Posterior cingulate gyrus (tissue), 11 donors: ENCODE data around the gene PICALM.
A peak's percentile ranks its signal among the peaks of the same experiment; 100 is the strongest.
"Not testable (repeated sequence)": the region's sequence is repeated elsewhere in the genome, so short reads cannot be mapped to it uniquely, and the experiment has no call there.

Experiments used
- DNase-seq, 10 donors: peaks; one replicate each; pipeline versions ENCODE4 v3.0.0 to v3.0.0-alpha.2; 2020 to 2021; ENCODE audit warnings: mixed read lengths in 3 of 10
- intact Hi-C: fragments of 100-400 bp; cut with DNase I; formaldehyde crosslinking; loops from one replicate; pipeline ENCODE4 v1.15.1; 2023

Gene PICALM

DNA sequence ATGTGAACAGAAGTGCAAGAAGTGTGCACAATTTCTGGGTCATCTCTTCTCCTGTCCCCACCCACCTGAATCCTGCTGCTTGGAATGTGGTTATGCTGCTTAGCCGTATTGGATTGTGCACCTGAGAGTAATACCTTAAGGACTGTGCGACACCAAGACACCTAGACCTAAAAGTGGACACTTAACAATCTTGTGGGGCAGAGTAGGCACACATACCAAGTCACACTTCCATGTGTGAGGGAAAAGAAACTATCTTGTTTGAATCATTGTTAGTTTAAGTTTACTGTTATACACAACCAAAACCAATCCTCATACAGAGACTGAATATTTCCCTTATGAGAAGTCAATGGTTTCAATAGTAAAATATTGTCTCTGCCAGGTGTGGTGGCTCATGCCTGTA is 120.0 kb downstream of the PICALM start:
- no peak for DNase-seq
- intact Hi-C loops, result loop anchor here (5.0 to 10.0 kb wide), 3 partner anchors 92 to 118 kb away; partner anchors contain the start of genes CCDC83 and PICALM

GRCh38 chr11:85947431-85948272 is 121.2 kb downstream of the PICALM start:
- intact Hi-C loops, result loop anchor here (5.0 to 10.0 kb wide), 3 partner anchors 90 to 120 kb away; partner anchors contain the start of genes CCDC83 and PICALM
- no peak for DNase-seq

DNA sequence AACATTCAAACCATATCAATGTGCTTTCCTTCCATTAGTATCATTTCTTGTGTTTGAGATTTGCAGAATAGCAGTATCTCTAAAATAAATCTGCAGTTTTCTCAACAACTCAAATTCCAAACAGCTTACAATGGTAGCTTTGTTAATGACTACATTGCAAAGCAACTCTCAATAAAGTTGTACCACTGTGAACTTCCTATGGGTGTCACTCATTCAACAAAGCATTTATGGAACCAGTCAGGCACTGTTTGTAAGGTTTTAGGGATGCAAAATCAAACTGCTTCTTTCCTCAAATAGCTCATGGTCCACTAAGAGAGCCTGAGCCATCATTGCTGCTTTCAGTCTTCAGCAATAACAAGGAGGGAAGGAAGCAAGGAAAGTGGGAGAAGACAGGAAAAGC is 122.7 kb downstream of the PICALM start:
- intact Hi-C loops, result loop anchor here (5.0 to 10.0 kb wide), 3 partner anchors 89 to 121 kb away; partner anchors contain the start of genes CCDC83 and PICALM
- DNase-seq, result no peak

DNA sequence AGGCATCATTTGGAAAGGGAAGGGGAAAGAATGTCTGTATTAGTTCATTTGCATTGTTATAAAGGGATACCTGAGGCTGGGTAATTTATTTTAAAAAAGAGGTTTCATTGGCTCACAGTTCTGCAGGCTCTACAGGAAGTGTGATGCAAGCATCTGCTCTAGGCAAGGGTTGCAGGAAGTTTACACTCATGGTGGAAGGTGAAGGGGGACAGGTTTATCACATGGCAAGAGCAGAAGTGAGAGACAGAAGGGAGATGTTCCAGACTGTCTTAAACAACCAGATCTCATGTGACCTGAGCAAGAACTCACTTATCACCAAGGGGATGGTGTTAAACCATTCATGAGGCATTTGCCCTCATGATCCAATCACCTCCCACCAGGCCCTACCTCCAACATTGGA is 123.1 kb downstream of the PICALM start:
- intact Hi-C loops, result loop anchor here (5.0 to 10.0 kb wide), 3 partner anchors 88 to 122 kb away; partner anchors contain the start of genes CCDC83 and PICALM
- DNase-seq, result no peak

DNA sequence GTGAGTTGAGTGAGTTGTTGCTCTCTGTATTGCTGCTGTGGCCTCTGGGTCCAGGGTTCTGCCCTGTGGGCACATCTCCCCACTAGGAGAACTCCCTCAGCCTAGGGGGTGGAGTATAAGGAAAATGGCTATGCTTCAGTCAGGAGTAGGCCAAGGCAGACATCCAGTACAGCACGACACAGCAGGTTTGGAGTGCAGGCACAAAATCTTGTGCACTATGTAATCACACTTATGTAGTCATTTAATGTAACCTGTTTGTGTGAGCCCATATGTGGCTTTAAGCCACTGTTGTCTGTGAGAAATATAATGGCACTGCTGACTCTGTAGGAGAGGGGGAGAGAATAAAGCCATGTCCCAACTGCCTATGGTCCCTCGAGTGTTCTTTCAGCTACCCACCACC is 123.6 kb downstream of the PICALM start:
- DNase-seq, result peak in 1 of 10 donors; percentile 22
- intact Hi-C loops, result loop anchor here (5.0 to 10.0 kb wide), 3 partner anchors 88 to 122 kb away; partner anchors contain the start of genes CCDC83 and PICALM

GRCh38 chr11:85941380-85941973 is 127.4 kb downstream of the PICALM start:
- intact Hi-C loops, result loop anchor here (1.0 to 10.0 kb wide), 3 partner anchors 103 to 351 kb away; no protein-coding TSS in a partner anchor
- peak in 8 of 10 donors; percentile 27 to 94 (median 59) for DNase-seq

DNA sequence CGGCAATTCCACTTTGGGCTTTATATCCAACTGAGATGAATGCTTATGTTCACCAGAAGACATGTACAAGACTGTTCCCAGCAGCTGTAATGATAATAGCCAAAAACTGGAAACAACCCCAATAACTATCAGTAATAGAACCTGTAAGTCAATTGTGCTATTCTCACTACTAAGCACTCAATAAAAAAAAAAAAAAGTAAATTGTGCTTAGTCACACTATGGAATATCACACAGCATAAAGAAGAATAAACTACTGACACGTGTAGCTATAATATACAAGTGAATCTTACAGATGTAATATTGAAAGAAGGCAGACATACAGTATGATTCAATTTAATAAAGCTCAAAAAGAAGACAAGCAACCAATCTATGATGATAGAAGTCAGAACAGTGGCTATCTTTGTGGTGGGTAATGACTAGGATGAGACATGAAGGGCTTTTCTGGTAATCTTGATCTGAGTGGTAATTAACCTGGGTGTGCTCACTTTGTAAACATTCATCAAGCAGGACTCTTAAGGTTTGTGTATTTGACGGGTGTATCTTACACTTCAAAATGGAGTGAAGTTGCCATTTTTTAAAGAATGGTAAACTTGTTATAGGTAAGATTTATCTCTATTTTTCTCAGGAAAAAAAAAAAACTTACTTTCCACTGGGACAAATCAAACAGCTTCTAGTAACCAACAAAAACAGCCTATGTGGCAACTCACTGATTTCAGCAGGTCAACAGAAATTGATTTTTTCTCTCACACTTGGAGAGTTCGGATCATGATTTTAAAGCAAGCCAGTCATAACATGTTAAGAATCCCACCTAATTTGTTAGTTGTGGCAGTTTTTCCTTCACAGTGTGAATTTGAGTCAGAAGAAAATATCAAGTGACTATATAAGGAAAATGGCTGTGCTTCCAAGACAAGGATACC is 129.5 kb downstream of the PICALM start:
- intact Hi-C loops, result loop anchor here (5.0 to 10.0 kb wide), 2 partner anchors 105 to 353 kb away; no protein-coding TSS in a partner anchor
- no peak for DNase-seq

- intact Hi-C loops, result no loop called here
Measured at GRCh38 chr11:85937835-85938234, 131.0 kb downstream of the PICALM start.

GRCh38 chr11:85935751-85936150 is 133.1 kb downstream of the PICALM start:
- intact Hi-C loops, result no loop called here
- DNase-seq, result peak in 1 of 10 donors; percentile 65

More at GRCh38 chr11:85937835-85938234, 131.0 kb downstream of the PICALM start:
- DNase-seq, result no peak

GRCh38 chr11:85934596-85935169 is 134.2 kb downstream of the PICALM start:
- peak in 2 of 10 donors; percentile 64 to 75 for DNase-seq
- intact Hi-C loops, result no loop called here

GRCh38 chr11:85930879-85931366 is 138.0 kb downstream of the PICALM start:
- DNase-seq, result no peak
- intact Hi-C loops, result no loop called here

DNA sequence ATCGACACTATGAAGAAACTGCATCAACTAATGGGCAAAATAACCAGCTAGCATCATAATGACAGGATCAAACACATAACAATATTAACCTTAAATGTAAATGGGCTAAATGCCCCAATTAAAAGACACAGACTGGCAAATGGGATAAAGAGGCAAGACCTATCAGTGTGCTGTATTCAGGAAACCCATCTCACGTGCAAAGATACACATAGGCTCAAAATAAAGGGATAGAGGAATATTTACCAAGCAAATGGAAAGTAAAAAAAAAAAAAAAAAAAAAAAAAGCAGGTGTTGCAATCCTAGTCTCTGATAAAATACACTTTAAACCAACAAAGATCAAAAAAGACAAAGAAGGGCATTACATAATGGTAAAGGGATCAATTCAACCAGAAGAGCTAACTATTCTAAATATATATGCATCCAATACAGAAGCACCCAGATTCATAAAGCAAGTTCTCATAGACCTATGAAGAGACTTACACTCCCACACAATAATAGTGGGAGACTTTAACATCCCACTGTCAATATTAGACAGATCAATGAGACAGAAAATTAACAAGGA is 142.2 kb downstream of the PICALM start:
- DNase-seq, intact Hi-C loops: not testable (repeated sequence)

- intact Hi-C loops, result no loop called here
Measured at GRCh38 chr11:85923455-85923854, 145.4 kb downstream of the PICALM start.

DNA sequence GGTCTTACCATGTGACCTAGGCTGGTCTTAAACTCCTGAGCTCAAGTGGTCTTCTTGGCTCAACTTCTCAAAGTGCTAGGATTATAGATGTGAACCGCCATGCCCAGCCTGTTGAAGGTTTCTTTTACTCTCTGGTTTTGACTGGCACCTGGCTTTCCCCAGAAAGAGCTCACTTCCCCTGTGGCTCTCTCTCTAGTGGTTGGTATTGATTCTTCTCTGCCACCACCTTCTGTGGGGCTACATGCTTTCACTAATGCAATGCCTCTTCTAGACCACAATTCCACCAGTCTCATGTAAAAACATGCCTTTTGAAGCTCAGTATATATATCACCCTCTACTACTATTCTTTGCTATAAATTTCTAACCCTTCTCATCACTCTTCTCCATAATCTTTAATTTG is 146.5 kb downstream of the PICALM start:
- intact Hi-C loops, result no loop called here
- DNase-seq, result no peak

More at GRCh38 chr11:85923455-85923854, 145.4 kb downstream of the PICALM start:
- DNase-seq, result no peak

- DNase-seq, result no peak
- intact Hi-C loops, result no loop called here
Measured at GRCh38 chr11:85918910-85919794, 149.7 kb downstream of the PICALM start.

DNA sequence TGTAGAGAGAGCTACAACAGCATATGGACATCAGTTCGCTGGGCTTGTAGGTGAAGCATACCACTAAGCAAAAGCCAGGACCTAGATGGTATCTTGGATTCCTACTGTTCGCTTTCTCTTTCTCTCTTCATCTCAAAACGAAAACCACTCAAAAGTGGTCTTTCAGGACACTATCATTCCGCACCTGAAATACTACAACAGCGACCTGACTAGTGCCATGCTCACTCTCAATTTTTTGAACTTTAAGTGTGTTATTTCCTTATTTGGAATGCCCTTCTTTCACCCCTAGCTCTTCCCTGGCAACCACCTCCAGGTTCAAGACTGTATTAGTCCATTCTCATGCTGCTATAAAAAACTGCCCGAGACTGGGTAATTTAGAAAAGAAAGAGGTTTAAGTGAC is 154.5 kb downstream of the PICALM start:
- intact Hi-C loops, result no loop called here
- no peak for DNase-seq

- intact Hi-C loops, result no loop called here
- no peak for DNase-seq
Measured at GRCh38 chr11:85913513-85913912, 155.4 kb downstream of the PICALM start.

- DNase-seq, result no peak
- intact Hi-C loops, result no loop called here
Measured at GRCh38 chr11:85912414-85912813, 156.5 kb downstream of the PICALM start.
